HG03108 (cell line): Measurements from ENCODE around the gene MYO3B.
A peak's percentile ranks its signal among the peaks of the same experiment; 100 is the strongest.
"Not testable (repeated sequence)": the region's sequence is repeated elsewhere in the genome, so short reads cannot be mapped to it uniquely, and the experiment has no call there.

Experiments
- ATAC-seq: cut with Tn5 transposase; IDR thresholded peaks from one replicate; pipeline ENCODE4 v1.9.1; 2021; ENCODE audit warnings: moderate library complexity; ENCODE audit not compliant: unreplicated experiment

MYO3B gene

GRCh38 chr2:170208967-170209366 lies 31.0 kb downstream of the MYO3B start:
- no peak for ATAC-seq

GRCh38 chr2:170212625-170213280 lies 34.8 kb downstream of the MYO3B start:
- ATAC-seq, result no peak

- not testable (repeated sequence) for ATAC-seq
Measured at GRCh38 chr2:170213281-170213625, 35.3 kb downstream of the MYO3B start.

- no peak for ATAC-seq
Measured at GRCh38 chr2:170213651-170214050, 35.7 kb downstream of the MYO3B start.

DNA sequence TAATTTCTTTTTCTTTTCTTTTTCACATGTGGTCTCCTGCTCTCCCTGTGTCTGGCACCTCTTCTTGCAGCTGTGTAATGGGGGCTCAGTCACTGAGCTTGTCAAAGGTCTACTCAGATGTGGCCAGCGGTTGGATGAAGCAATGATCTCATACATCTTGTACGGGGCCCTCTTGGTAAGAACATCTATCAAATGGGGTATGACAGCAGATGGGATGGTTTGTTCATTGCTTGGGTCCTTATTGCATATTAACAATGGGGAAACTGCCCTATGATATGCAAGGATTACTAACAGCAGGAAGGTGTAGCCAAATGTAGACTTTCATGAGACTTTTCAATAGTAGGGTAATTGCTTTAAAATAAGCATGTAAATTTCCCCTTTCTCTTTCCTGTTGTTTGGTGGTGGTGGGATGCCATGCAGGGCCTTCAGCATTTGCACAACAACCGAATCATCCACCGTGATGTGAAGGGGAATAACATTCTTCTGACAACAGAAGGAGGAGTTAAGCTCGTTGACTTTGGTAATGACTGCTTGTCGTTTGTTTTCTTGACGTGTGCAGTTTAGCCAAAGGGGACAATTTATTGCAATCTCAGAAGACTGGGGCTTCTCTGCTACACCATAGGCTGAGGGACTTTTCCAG lies 36.5 kb downstream of the MYO3B start:
- ATAC-seq, result no peak

DNA sequence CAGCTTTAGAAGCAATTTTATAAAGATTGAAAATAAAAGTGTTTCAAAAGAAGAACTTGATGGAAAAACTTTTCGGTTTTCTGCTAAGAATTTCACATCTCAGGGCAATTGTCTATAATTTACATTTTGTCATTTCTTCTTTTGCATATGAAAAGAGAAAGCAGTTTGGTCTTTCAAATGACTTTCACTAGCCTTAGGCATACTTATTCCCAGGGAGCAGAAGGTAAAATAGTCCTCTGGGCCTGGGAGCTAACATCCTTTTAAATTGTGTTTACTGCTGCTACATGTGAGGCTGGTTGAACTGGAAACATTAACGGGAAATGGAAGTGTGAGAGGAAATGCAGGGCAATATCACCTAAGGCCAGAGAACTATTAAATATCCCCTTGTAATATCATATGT lies 37.1 kb downstream of the MYO3B start:
- ATAC-seq, result no peak

DNA sequence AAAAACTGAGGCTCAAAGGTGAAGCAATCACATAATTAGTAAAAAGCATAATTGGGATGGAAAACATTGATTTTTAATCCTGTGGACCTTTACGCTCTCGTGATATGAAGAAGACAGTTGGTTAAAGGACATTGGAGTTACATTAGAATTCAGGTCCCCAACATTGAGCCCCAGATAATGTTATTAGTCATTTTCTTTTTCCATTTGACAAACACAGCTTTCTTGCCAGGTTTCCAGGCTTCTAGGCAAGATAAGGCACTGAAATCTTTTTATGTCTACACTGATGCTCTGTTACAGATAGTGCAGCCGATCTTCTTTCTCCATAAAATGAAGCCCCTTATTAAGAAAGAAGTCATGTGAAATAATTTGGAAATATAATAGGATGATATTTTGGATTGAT lies 38.5 kb downstream of the MYO3B start:
- ATAC-seq, result no peak

DNA sequence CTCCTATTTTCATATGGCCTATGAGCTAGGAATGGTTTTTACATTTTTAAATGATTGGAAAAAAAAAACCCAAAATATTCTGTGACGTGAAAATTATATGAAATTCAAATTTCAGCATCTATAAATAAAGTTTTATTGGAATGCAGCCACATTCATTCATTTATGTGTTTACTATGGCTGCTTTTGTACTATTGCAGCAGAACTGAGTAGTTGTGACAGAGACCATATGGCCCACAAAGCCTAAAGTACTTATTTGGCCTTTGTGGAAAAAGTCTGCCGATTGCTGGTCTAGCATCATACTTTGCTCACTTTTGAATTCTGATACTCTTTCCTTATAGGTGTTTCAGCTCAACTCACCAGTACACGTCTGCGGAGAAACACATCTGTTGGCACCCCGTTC lies 39.0 kb downstream of the MYO3B start:
- no peak for ATAC-seq

GRCh38 chr2:170217778-170218251 lies 39.9 kb downstream of the MYO3B start:
- ATAC-seq, result no peak

DNA sequence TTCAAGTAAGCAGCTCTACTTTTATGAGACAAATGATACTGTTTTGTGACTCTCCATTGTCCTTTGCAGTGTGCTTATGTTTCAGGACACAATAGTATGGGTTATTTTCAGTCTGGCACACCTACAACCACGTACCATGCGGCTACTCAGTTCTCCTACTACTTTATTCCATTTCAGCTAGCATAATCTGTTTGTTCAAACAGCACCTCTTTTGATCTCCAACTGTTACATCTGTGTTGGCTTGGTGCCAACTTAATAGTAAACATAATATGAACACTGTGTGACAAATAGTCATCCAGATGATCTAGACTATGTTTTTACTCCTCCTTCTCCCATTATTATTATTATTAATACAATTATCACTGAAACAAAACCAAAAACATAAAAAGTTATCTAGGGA lies 40.5 kb downstream of the MYO3B start:
- no peak for ATAC-seq

GRCh38 chr2:170218931-170219330 lies 41.0 kb downstream of the MYO3B start:
- no peak for ATAC-seq

DNA sequence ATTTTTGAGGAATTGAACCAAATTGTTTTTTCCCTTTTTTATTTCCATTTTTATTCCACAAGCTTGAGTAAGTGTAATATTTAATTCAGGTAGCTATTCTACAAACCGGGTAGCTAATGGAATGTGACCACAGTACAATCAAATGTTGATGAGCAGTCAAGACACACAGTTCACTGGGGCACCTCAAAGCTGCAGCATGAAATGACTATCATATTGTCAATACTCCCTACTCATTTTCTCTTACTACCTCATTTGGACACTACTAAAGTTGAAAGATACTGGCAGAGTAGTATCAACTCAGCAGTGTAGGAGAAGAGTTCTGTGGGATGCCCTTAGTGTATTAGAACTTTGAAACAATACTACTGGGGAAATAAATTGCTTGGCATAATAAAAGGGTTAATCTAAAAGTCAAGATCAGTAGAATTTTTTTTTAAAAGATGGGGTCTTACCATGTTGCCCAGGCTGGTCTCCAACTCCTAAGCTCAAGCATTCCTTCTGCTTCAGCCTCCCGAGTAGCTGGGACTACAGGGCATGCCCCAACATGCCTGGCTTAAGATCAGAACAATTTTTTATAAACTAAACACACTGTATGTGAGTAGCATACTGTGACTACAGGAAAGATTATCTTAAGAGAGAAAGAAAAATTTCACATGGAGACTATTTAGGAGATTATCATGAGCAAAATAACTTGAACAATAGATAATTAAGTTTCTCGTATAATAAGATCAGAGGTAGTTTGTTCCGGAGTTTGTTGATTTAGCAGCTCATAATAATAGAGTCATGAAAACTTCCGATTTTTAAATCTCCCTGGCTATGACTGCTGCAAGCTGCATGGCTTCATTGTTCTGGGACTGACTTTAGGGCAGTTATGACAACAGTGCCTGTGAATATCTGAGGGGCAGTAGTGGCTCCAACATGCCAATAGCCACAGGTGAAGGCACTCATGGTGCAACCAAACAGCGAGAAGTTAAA lies 43.7 kb downstream of the MYO3B start:
- ATAC-seq, result no peak

GRCh38 chr2:170222298-170222697 lies 44.4 kb downstream of the MYO3B start:
- no peak for ATAC-seq

- no peak for ATAC-seq
Measured at GRCh38 chr2:170222842-170223241, 44.9 kb downstream of the MYO3B start.

- no peak for ATAC-seq
Measured at GRCh38 chr2:170224692-170225294, 46.8 kb downstream of the MYO3B start.

- no peak for ATAC-seq
Measured at GRCh38 chr2:170226216-170226615, 48.3 kb downstream of the MYO3B start.

DNA sequence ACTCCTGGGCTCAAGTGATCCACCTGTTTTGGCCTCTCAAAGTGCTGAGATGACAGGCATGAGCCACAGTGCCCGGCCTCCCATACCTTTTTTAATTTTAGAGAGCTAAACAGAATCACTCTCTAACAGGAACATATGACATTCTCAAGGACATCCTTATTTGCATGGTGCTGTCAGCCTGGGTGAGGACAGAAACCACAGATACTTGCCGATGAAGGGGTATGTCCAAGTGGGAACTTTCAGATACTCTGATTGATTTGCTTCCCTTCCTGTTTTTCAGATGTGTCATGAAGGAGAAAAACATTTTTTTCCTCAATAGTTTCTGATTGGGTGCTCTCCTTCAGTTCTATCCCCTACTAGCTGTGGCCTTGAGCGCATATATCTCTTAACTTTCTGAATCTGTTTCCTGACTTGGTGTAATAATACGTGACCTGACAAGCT lies 49.6 kb downstream of the MYO3B start:
- ATAC-seq, result peak; percentile 65

DNA sequence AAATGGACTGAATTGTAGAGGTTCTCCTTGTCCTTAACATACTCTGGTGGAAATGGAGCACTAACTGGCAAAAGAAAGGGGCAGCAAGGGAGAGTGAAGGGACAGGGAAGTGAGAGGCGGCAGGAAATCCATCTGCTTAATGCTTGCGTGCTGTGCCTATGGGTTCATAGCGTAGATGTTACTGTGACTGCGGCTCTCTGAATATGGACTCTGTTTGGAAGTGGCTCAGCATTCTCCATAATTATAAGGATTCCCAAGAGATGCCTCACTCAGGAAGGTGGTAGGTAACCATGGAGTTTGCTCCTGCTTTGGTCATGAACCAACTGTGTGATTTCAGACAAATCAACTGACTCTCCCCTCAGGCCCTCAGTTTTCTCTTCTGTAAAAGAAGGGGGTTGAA lies 50.0 kb downstream of the MYO3B start:
- ATAC-seq, result no peak

- no peak for ATAC-seq
Measured at GRCh38 chr2:170228429-170228828, 50.5 kb downstream of the MYO3B start.

- ATAC-seq, result no peak
Measured at GRCh38 chr2:170229125-170229524, 51.2 kb downstream of the MYO3B start.

- ATAC-seq, result no peak
Measured at GRCh38 chr2:170229744-170230143, 51.8 kb downstream of the MYO3B start.
